K562 (cell line): ENCODE measurements around the gene CTPS1. TPM values are rescaled to one million over a fixed set of nuclear protein-coding genes. Genes with fewer than 3 reads are reported as not detected.

ENCODE experiments used
- ATAC-seq: fragments of 200-7000 bp; cut with Tn5 transposase; 3 replicates; pipeline ENCODE4 v1.9.1; 2020; ENCODE audit warnings: moderate library complexity
- BruUV-seq: library from RNA; stranded (reverse); fragments of 400-500 nt; replicated peaks from 2 replicates; lab custom pipeline; 2021; lab: Mats Ljungman, UMichigan
- CTCF ChIA-PET: fragments of 300-600 bp; formaldehyde crosslinking; extraction: SDS; loops from one replicate; lab custom pipeline; 2021; ENCODE audit warnings: low intra/inter-chr PET ratio; lab: Yijun Ruan, JAX
- POLR2A ChIA-PET: fragments of 300-600, 350-650 bp; sonication (Branson Sonifier 250); formaldehyde crosslinking; extraction: SDS; loops from one replicate; lab custom pipeline; 2021; ENCODE audit warnings: antibody characterized with exemption, inconsistent platforms; lab: Yijun Ruan, JAX
- DNase-seq, 4 experiments: peaks; one replicate each; pipeline versions ENCODE4 v3.0.0 to v3.0.0-alpha.2; 2011 to 2018; ENCODE audit warnings: low spot score in 3 of 4, mixed read lengths in 3 of 4; ENCODE audit errors: extremely low read depth in 1 of 4
- FAIRE-seq: peaks from 2 replicates; lab custom pipeline; 2011; peaks lifted over from hg19 to GRCh38; lab: Jason Lieb, UNC
- H2AFZ ChIP-seq: 2 replicates; pipeline ENCODE4 v1.6.0; 2011; ENCODE audit warnings: low read depth, low read length, control low read depth, inconsistent platforms
- H3K27ac ChIP-seq: fragments of 200-600 bp; 3 replicates; pipeline ENCODE4 v1.8.0; 2011; ENCODE audit warnings: low read depth, mild to moderate bottlenecking, control low read depth, inconsistent platforms, low read length, moderate library complexity, mixed read lengths; ENCODE audit errors: extremely low read depth
- H3K27me3 ChIP-seq, 2 experiments: fragments of 300-600 bp in 1 of 2; 2 replicates in 1 of 2; 3 replicates in 1 of 2; pipeline versions ENCODE4 v1.6.0 to v1.8.0; 2011; ENCODE audit warnings: inconsistent platforms in 2 of 2, low read length in 2 of 2, mild to moderate bottlenecking in 1 of 2, mixed read lengths in 1 of 2, moderate library complexity in 1 of 2; ENCODE audit not compliant: control insufficient read depth in 2 of 2, insufficient read depth in 2 of 2
- H3K36me3 ChIP-seq: fragments of 300-600 bp; 3 replicates; pipeline ENCODE4 v1.8.0; 2011; ENCODE audit warnings: mild to moderate bottlenecking, low read length, inconsistent platforms; ENCODE audit not compliant: control insufficient read depth, insufficient read depth
- H3K4me1 ChIP-seq, 2 experiments: fragments of 200-600 bp in 1 of 2; replicated peaks in 1 of 2; 2 replicates in 1 of 2; 3 replicates in 1 of 2; pipeline versions ENCODE4 v1.5.1 to v1.8.0; 2011; ENCODE audit warnings: inconsistent platforms in 2 of 2, low read length in 2 of 2, mild to moderate bottlenecking in 1 of 2, mixed read lengths in 1 of 2, moderate library complexity in 1 of 2; ENCODE audit not compliant: control insufficient read depth in 2 of 2, insufficient read depth in 2 of 2
- H3K4me2 ChIP-seq: 2 replicates; pipeline ENCODE4 v1.6.1; 2011; ENCODE audit warnings: low read length, control low read depth, inconsistent platforms, mixed read lengths; ENCODE audit not compliant: insufficient read depth
- H3K4me3 ChIP-seq: fragments of 200-600 bp; sonication (generic), shearing (Covaris generic); 2 replicates; pipeline ENCODE4 v1.5.1; 2016; ENCODE audit warnings: control low read depth, inconsistent platforms
- H3K79me2 ChIP-seq: fragments of 200-600 bp; 3 replicates; pipeline ENCODE4 v1.8.0; 2011; ENCODE audit warnings: low read length, inconsistent platforms; ENCODE audit not compliant: control insufficient read depth, insufficient read depth
- H3K9ac ChIP-seq, 2 experiments: 2 replicates each; pipeline versions ENCODE4 v1.6.0 to v1.6.1; 2011; ENCODE audit warnings: low read depth in 2 of 2, low read length in 2 of 2, control low read depth in 1 of 2, inconsistent platforms in 1 of 2, mild to moderate bottlenecking in 1 of 2, mixed read lengths in 1 of 2; ENCODE audit not compliant: insufficient read depth in 1 of 2
- H3K9me1 ChIP-seq: one replicate; pipeline ENCODE4 v1.6.0; 2011; ENCODE audit warnings: inconsistent platforms, mild to moderate bottlenecking, low read length, moderate library complexity; ENCODE audit not compliant: control insufficient read depth, insufficient read depth
- H3K9me3 ChIP-seq: replicated peaks from 2 replicates; pipeline ENCODE4 v1.5.1; 2011; ENCODE audit warnings: low read depth, low read length, inconsistent platforms; ENCODE audit not compliant: control insufficient read depth, insufficient read depth
- H4K20me1 ChIP-seq: replicated peaks from 2 replicates; pipeline ENCODE4 v1.6.1; 2011; ENCODE audit warnings: low read length, inconsistent platforms, mixed read lengths; ENCODE audit not compliant: control insufficient read depth, insufficient read depth
- FUS ChIP-seq: fragments of 200-400 bp; formaldehyde crosslinking; optimal IDR thresholded peaks from 2 replicates; pipeline ENCODE3; 2017; ENCODE audit warnings: low read depth, low read length
- GATAD2A ChIP-seq: fragments of 450-650 bp; IDR thresholded peaks from 2 replicates; pipeline ENCODE4 v1.6.1; 2017
- HDAC8 ChIP-seq: fragments of 450-650 bp; IDR thresholded peaks from 2 replicates; pipeline ENCODE4 v1.6.1; 2016; ENCODE audit warnings: mild to moderate bottlenecking, missing genetic modification characterization, moderate library complexity, missing compliant biosample characterization
- ILK ChIP-seq: fragments of 450-650 bp; IDR thresholded peaks from 2 replicates; pipeline ENCODE4 v1.6.1; 2016; ENCODE audit warnings: missing genetic modification characterization, low read depth, mild to moderate bottlenecking, missing compliant biosample characterization, moderate library complexity, borderline replicate concordance
- MEF2A ChIP-seq: IDR thresholded peaks from 2 replicates; pipeline ENCODE4 v1.6.1; 2011; ENCODE audit warnings: low read depth, mild to moderate bottlenecking, low read length, moderate library complexity; ENCODE audit not compliant: control insufficient read depth
- NFE2L1 ChIP-seq: fragments of 450-650 bp; IDR thresholded peaks from 2 replicates; pipeline ENCODE4 v1.6.1; 2016; ENCODE audit warnings: missing genetic modification characterization, low read depth, mild to moderate bottlenecking, missing compliant biosample characterization, moderate library complexity, borderline replicate concordance
- POLR2AphosphoS2 ChIP-seq: IDR thresholded peaks from 2 replicates; pipeline ENCODE4 v1.6.1; 2012; ENCODE audit warnings: low read length, improper control_type of control experiment
- SIN3A ChIP-seq, 2 experiments: fragments of 150-350 bp in 1 of 2; IDR thresholded peaks; 2 replicates each; pipeline ENCODE4 v1.6.1; 2011 to 2016; ENCODE audit warnings: borderline replicate concordance in 2 of 2, low read depth in 2 of 2, low read length in 2 of 2, mild to moderate bottlenecking in 2 of 2, moderate library complexity in 2 of 2; ENCODE audit not compliant: control insufficient read depth in 1 of 2
- SREBF1 ChIP-seq: fragments of 150-350 bp; IDR thresholded peaks from 2 replicates; pipeline ENCODE4 v1.6.1; 2014; ENCODE audit warnings: antibody characterized with exemption, low read depth, low read length, borderline replicate concordance
- TFAM ChIP-seq: fragments of 250-450 bp; sonication (Bioruptor Pico); conservative IDR thresholded peaks from 2 replicates; pipeline ENCODE4 v1.5.0; 2021; ENCODE audit warnings: mild to moderate bottlenecking, moderate library complexity
- THRAP3 ChIP-seq: fragments of 450-650 bp; IDR thresholded peaks from 2 replicates; pipeline ENCODE4 v1.6.1; 2016; ENCODE audit warnings: mild to moderate bottlenecking, inconsistent platforms, borderline replicate concordance
- ZBTB1 ChIP-seq: sonication (generic); formaldehyde crosslinking; IDR thresholded peaks from 2 replicates; pipeline ENCODE4 v1.8.1; 2023; ENCODE audit warnings: missing genetic modification reagents, low read depth, mild to moderate bottlenecking, borderline replicate concordance
- ZNF41 ChIP-seq: fragments of 250-450 bp; sonication (Bioruptor Pico); conservative IDR thresholded peaks from 2 replicates; pipeline ENCODE4 v1.4.0; 2020; ENCODE audit warnings: mild to moderate bottlenecking
- ZNF583 ChIP-seq: fragments of 250-450 bp; sonication (Bioruptor Pico); IDR thresholded peaks from 2 replicates; pipeline ENCODE4 v1.4.0; 2020
- WGBS: fragments of 100-300 bp; shearing (Covaris generic); methylation state at CpG from one replicate; pipeline ENCODE4 v1.1.6; 2016; ENCODE audit warnings: low coverage, mixed read lengths; ENCODE audit not compliant: insufficient coverage; ENCODE audit errors: missing lambda C conversion rate; 5-methylcytosine and 5-hydroxymethylcytosine counted together
- in situ Hi-C: fragments of 300-500 bp; cut with MboI; formaldehyde crosslinking; loops from 4 replicates; pipeline ENCODE4 v1.15.0; 2018; ENCODE audit warnings: inconsistent platforms, mixed read lengths
- intact Hi-C: fragments of 100-400 bp; cut with micrococcal nuclease; formaldehyde crosslinking; loops from 2 replicates; pipeline ENCODE4 v1.14.2; 2022
- polyA plus RNA-seq, 8 experiments: library from polyadenylated mRNA; depleted of rRNA in 4 of 8; stranded (reverse) in 5 of 8; unstranded in 3 of 8; fragments of >200 nt; fragmentation: Nextera tagmentation in 2 of 8; fragmentation: Illumina TruSeq in 1 of 8; extraction: Ambion mirVana in 2 of 8; extraction: Trizol in 1 of 8; gene quantifications; 2 replicates each; pipeline versions ENCODE4 v1.2.1 to v1.2.3, GENCODE V29; 2011 to 2014; ENCODE audit warnings: inconsistent platforms in 1 of 8, missing spikeins in 1 of 8
- total RNA-seq, 7 experiments: library from RNA; depleted of rRNA in 6 of 7; stranded (reverse); fragments of >200 nt in 6 of 7; fragmentation: Illumina TruSeq in 2 of 7; extraction: Trizol in 2 of 7; gene quantifications; 2 replicates each; pipeline versions ENCODE4 v1.2.1 to v1.2.3, GENCODE V29; 2011 to 2021; ENCODE audit warnings: low replicate concordance in 1 of 7

Gene CTPS1
- total and polyA plus RNA-seq, 9 of the 15 experiments (the other 6 are each of a cell fraction or from before 2014, with no cell fraction given) = 44.4 to 164 (median 87.7) TPM

DNA sequence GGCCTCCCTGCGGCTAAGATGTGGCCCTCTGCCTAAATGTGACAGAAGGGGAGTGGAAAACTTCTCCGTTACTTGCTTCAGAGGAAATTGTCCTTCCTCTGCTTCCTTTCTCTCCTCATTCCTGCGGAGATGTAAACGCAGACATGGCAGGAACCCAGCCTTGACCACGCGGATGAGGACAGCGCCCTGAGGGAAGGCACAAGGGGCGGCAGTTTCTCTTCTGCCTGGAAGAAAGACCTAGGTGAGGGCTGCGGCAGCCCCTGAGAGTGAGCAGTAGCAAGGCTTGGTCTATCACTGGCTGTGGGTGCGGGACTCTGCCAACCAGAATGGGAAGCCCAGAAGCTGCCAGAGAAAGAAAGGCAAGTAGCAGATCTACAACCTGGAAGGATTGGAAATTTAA, 14.0 kb upstream of the CTPS1 start:
- no peak for DNase-seq
- Histone ChIP-seq H3K79me2 (no peaks in the 10 kb centered on the region), H3K9ac (peak overlapping the region in 1 of 2 experiments; percentile 29; a peak in 1 of 4 replicates), H3K4me2 (no peak overlapping the region), H3K27ac (no peak overlapping the region), H3K9me1 (no peaks in the 10 kb centered on the region), H4K20me1 (no peaks in the 10 kb centered on the region; the same call in 1 of the 2 replicates), H3K4me1 (no peaks in the 10 kb centered on the region), H3K9me3 (no peaks in the 10 kb centered on the region), H2AFZ (peak overlapping the region; percentile 6; the same call in 1 of the 2 replicates), H3K4me3 (no peak overlapping the region), H3K27me3 (peaks cover 26 to 27% of the 10 kb centered on the region in 2 experiments), H3K36me3 (no peaks in the 10 kb centered on the region)
- TF ChIP-seq SREBF1 (no peak), ILK (no peak), ZBTB1 (CRISPR knock-in tag) (no peak), FUS (no peak), THRAP3 (no peak), ZNF583 (CRISPR knock-in tag) (no peak), TFAM (CRISPR knock-in tag) (no peak), ZNF41 (CRISPR knock-in tag) (no peak), MEF2A (no peak), SIN3A (IDR thresholded peaks at IDR 0.05; ENCODE audit: borderline replicate concordance in 2 of 2, control insufficient read depth in 1 of 2, low read depth in 2 of 2, low read length in 2 of 2) (no peak), HDAC8 (tag) (no peak), GATAD2A (no peak), NFE2L1 (no peak), POLR2AphosphoS2 (no peak)
- in situ Hi-C loops = no loop called here
- no TSS peak for BruUV-seq
- WGBS = 11% methylated on average over 10 of the region's 10 CpGs
- intact Hi-C loops = no loop called here
- FAIRE-seq = no peak
- peak; percentile 43; the same call in 2 of the 3 replicates for ATAC-seq
- CTCF ChIA-PET = no interaction called here
- POLR2A ChIA-PET = interaction anchor here (0.6 to 2.7 kb wide), 3 partner anchors 11 to 103 kb away, joined by 3 to 15 read pairs (median 3); partner anchors contain the start of gene CITED4
